Measurements from ENCODE around the gene TULP1. TPM values are rescaled to one million over a fixed set of nuclear protein-coding genes. Genes with fewer than 3 reads are reported as not detected.

TULP1 gene
- total RNA-seq, 2 donors from 2014 or later = 0.27 TPM; not detected in 1

DNA sequence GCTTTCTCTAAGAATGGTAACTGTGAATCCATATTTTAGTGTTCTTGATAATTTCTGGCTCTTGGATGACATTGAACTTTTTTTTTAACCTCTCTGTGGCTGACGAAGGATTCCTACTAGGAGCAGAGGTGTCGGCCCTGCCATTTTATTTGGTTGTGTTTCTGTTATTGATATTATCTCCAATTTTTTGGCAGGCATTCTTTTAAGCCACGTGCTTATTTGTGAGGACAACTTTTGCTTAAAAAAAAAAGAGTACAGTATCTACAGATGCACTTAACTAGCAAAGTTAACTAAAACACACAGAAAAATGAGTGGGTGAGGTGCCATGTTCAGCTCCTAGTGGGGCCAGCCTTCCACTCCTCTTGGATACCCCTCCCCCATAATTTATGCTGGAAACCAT, 59.5 kb downstream of the TULP1 start:
- Histone ChIP-seq H3K27me3 (replicated peaks; ENCODE audit: insufficient read depth) (no peaks in the 10 kb centered on the region), H3K36me3 (no peaks in the 10 kb centered on the region), H3K4me3 (peak overlapping the region in 1 of 2 donors; percentile 49), H3K27ac (peak overlapping the region in 1 of 2 donors; percentile 78), H3K4me1 (replicated peaks) (no peaks in the 10 kb centered on the region), H3K9me3 (no peaks in the 10 kb centered on the region)
- no peak for DNase-seq (ENCODE audit: low spot score)
- no peak for TF ChIP-seq POLR2A (IDR thresholded peaks at IDR 0.05)
- no peak for TF ChIP-seq POLR2AphosphoS5 (IDR thresholded peaks at IDR 0.05)
- TF ChIP-seq, protein P1, sequence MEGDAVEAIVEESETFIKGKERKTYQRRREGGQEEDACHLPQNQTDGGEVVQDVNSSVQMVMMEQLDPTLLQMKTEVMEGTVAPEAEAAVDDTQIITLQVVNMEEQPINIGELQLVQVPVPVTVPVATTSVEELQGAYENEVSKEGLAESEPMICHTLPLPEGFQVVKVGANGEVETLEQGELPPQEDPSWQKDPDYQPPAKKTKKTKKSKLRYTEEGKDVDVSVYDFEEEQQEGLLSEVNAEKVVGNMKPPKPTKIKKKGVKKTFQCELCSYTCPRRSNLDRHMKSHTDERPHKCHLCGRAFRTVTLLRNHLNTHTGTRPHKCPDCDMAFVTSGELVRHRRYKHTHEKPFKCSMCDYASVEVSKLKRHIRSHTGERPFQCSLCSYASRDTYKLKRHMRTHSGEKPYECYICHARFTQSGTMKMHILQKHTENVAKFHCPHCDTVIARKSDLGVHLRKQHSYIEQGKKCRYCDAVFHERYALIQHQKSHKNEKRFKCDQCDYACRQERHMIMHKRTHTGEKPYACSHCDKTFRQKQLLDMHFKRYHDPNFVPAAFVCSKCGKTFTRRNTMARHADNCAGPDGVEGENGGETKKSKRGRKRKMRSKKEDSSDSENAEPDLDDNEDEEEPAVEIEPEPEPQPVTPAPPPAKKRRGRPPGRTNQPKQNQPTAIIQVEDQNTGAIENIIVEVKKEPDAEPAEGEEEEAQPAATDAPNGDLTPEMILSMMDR (IDR thresholded peaks at IDR 0.05) = no peak
- 7% methylated on average over 3 of the region's 3 CpGs for WGBS
- intact Hi-C loops (cut with DNase I) = loop anchor here (2.0 to 5.0 kb wide), 2 partner anchors 16 to 161 kb away; partner anchors contain the start of gene RPL10A

DNA sequence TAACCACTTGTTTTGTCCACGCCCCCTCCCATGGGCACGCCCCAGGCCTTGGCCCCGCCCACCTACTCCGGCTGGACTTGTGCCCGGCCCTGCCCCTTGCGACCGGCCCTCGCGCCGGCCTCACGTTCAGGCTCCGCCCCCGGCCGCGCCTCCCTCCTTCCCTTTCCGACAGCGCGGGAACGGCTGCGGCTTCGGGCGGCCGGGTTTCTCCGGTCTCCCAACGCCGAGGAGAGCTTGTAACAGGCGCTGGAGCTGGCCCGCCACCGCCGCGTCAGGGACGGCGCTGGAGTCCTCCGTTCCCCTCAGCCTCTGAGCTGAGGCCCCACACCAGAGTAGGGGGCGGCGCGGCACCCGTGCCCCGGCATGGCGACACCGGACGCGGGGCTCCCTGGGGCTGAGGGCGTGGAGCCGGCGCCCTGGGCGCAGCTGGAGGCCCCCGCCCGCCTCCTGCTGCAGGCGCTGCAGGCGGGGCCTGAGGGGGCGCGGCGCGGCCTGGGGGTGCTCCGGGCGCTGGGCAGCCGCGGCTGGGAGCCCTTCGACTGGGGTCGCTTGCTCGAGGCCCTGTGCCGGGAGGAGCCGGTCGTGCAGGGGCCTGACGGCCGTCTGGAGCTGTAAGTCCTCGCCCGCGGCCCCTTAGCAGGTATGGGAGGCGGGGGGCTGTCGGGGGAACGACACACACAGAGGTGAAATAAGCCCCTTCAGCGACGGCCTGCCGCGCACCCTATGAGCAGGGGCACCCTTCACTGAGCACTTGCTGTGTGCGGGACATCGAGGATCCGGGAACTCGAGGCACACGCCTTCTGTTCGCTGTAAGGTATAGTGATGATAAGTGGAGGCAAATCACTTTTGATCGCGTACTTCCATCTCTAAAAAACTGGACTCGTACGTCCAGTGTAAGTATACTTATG, 60.3 kb downstream of the TULP1 start, which contains the start of gene FANCE:
TSS of gene FANCE (plus strand) at position 156 of the 908 bp plus-strand sequence. CDS start at position 364, 208 bp downstream.
- TF ChIP-seq POLR2AphosphoS5 (IDR thresholded peaks at IDR 0.05) (peak; percentile 93), POLR2A (IDR thresholded peaks at IDR 0.05) (peak; percentile 86)
- TF ChIP-seq, protein P1 (IDR thresholded peaks at IDR 0.05) = peak in 1 of 4 experiments; percentile 23
- intact Hi-C loops (cut with DNase I) = loop anchor here (2.0 to 5.0 kb wide), 2 partner anchors 16 to 160 kb away; partner anchors contain the start of gene RPL10A
- Histone ChIP-seq H3K27me3 (replicated peaks; ENCODE audit: insufficient read depth) (no peaks in the 10 kb centered on the region), H3K27ac (peak within 1 kb of the TSS; percentile 76 to 78), H3K4me1 (replicated peaks) (no peaks in the 10 kb centered on the region), H3K4me3 (peak within 1 kb of the TSS; percentile 49 to 64), H3K9me3 (no peaks in the 10 kb centered on the region), H3K36me3 (no peaks in the 10 kb centered on the region)
- WGBS = 1% methylated on average over 57 of the region's 87 CpGs
- peak; percentile 94 for DNase-seq (ENCODE audit: low spot score)

DNA sequence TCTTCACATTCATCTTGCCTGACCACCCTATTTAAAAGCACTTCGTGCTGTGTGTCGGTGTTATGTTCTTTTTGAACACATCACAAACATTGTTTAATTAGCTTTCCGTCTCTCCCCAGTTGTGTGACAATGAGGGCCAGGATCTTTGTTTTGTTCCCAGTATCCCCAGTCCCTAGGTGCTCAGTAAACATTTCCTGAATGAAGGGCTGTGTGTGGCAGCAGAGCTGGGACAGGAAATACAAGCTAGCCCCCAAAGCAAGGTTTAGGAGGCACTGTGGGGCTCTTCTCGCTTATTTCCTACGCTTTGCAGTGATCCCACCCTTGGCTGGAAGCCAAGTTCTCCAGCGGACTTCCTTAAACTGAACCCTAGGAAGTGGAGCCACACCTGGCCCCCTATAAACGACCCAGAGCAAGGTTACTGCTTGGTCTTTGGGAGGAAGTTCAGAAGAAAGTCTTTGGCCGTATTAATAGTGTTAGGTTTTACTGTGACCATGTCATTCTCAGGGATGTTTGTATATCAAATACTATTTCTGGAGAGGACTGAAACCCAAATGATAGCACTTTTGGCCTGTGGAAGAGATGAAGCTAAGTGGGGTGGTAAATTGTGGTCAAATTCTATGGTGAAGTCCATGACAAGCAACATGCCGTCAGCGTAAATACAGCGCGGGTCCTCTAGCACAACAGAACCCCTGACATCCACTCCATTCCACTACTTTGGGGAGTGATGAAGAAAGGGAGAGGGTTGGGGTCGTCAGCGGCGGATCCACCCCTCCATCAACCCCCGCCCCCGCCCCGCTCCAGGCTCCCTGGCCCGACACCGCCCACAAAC, 61.1 kb downstream of the TULP1 start:
- 10% methylated on average over 20 of the region's 20 CpGs for WGBS
- H3K4me3 ChIP-seq = peak overlapping the region; percentile 49 to 64
- intact Hi-C loops (cut with DNase I) = loop anchor here (2.0 to 5.0 kb wide), 2 partner anchors 17 to 159 kb away; partner anchors contain the start of gene RPL10A
- no peaks in the 10 kb centered on the region for H3K36me3 ChIP-seq
- H3K27ac ChIP-seq = peak overlapping the region; percentile 76 to 78
- H3K9me3 ChIP-seq = no peaks in the 10 kb centered on the region
- no peaks in the 10 kb centered on the region for H3K4me1 ChIP-seq (replicated peaks)
- H3K27me3 ChIP-seq (replicated peaks; ENCODE audit: insufficient read depth) = no peaks in the 10 kb centered on the region
- no peak for DNase-seq (ENCODE audit: low spot score)
- TF ChIP-seq POLR2A (IDR thresholded peaks at IDR 0.05) (no peak), POLR2AphosphoS5 (IDR thresholded peaks at IDR 0.05) (no peak)
- TF ChIP-seq, protein P1 (IDR thresholded peaks at IDR 0.05) = no peak

- Histone ChIP-seq H3K4me1 (replicated peaks) (no peaks in the 10 kb centered on the region), H3K27me3 (replicated peaks; ENCODE audit: insufficient read depth) (no peaks in the 10 kb centered on the region), H3K27ac (no peak overlapping the region), H3K36me3 (no peaks in the 10 kb centered on the region), H3K9me3 (no peaks in the 10 kb centered on the region), H3K4me3 (no peak overlapping the region)
- TF ChIP-seq POLR2AphosphoS5 (IDR thresholded peaks at IDR 0.05) (peak; percentile 67), POLR2A (IDR thresholded peaks at IDR 0.05) (no peak)
- TF ChIP-seq, protein P1 (IDR thresholded peaks at IDR 0.05) = peak; percentile 65 to 89 (median 78)
- intact Hi-C loops (cut with DNase I) = loop anchor here (1.0 to 5.0 kb wide), 2 partner anchors 37 to 107 kb away; partner anchors contain the start of gene PPARD
- WGBS = 34% methylated on average over 14 of the region's 14 CpGs
- peak; percentile 25 for DNase-seq (ENCODE audit: low spot score)
Measured at GRCh38 chr6:35449287-35449881, 63.3 kb downstream of the TULP1 start.
